HepG2 (cell line): ENCODE results near the gene NT5DC1. TPM values are rescaled to one million over a fixed set of nuclear protein-coding genes. Genes with fewer than 3 reads are reported as not detected.

Experiments used
- ATAD3A ChIP-seq: sonication (generic); formaldehyde crosslinking; IDR thresholded peaks from 2 replicates; pipeline ENCODE4 v1.4.0; 2020; ENCODE audit warnings: missing genetic modification reagents
- DPF2 ChIP-seq: sonication (generic); formaldehyde crosslinking; IDR thresholded peaks from 2 replicates; pipeline ENCODE4 v1.4.0; 2020; ENCODE audit warnings: mild to moderate bottlenecking, low read depth, missing genetic modification reagents, borderline replicate concordance
- FOXK1 ChIP-seq: sonication (generic); formaldehyde crosslinking; IDR thresholded peaks from 2 replicates; pipeline ENCODE4 v1.4.0; 2020; ENCODE audit warnings: low read depth, missing genetic modification reagents, borderline replicate concordance
- GTF3A ChIP-seq: sonication (generic); formaldehyde crosslinking; conservative IDR thresholded peaks from 2 replicates; pipeline ENCODE4 v1.4.0; 2020; ENCODE audit warnings: mild to moderate bottlenecking, missing genetic modification reagents
- HOXA7 ChIP-seq: sonication (generic); formaldehyde crosslinking; IDR thresholded peaks from 2 replicates; pipeline ENCODE4 v1.8.1; 2022; ENCODE audit warnings: mild to moderate bottlenecking, missing genetic modification reagents, moderate library complexity
- KDM2A ChIP-seq: sonication (generic); formaldehyde crosslinking; IDR thresholded peaks from 2 replicates; pipeline ENCODE4 v1.4.0; 2020; ENCODE audit warnings: low read depth, missing genetic modification reagents, borderline replicate concordance
- LCORL ChIP-seq, 2 experiments: fragments of 450-650 bp in 1 of 2; sonication (generic) in 1 of 2; formaldehyde crosslinking in 1 of 2; IDR thresholded peaks; 2 replicates each; pipeline versions ENCODE4 v1.5.0 to v1.6.1; 2017 to 2020; ENCODE audit warnings: antibody characterized with exemption in 1 of 2, missing genetic modification reagents in 1 of 2
- NKX3-1 ChIP-seq: sonication (generic); formaldehyde crosslinking; IDR thresholded peaks from 2 replicates; pipeline ENCODE4 v1.5.0; 2020; ENCODE audit warnings: missing genetic modification reagents
- RORA ChIP-seq: sonication (generic); formaldehyde crosslinking; IDR thresholded peaks from 2 replicates; pipeline ENCODE4 v1.5.0; 2020; ENCODE audit warnings: mild to moderate bottlenecking, missing genetic modification reagents, moderate library complexity
- SAFB2 ChIP-seq: sonication (generic); formaldehyde crosslinking; IDR thresholded peaks from 2 replicates; pipeline ENCODE4 v1.5.1; 2020; ENCODE audit warnings: missing genetic modification reagents, low read depth, mild to moderate bottlenecking, borderline replicate concordance
- SMARCE1 ChIP-seq: fragments of 450-650 bp; IDR thresholded peaks from 2 replicates; pipeline ENCODE4 v1.6.1; 2017; ENCODE audit warnings: borderline replicate concordance
- SMC3 ChIP-seq: IDR thresholded peaks from 2 replicates; pipeline ENCODE4 v1.6.1; 2011; ENCODE audit warnings: low read length, improper control_type of control experiment
- THAP11 ChIP-seq: IDR thresholded peaks from 2 replicates; pipeline ENCODE4 v1.6.1; 2016; ENCODE audit warnings: missing biosample characterization, missing genetic modification reagents
- ZNF317 ChIP-seq: sonication (generic); formaldehyde crosslinking; IDR thresholded peaks from 2 replicates; pipeline ENCODE4 v1.5.0; 2020; ENCODE audit warnings: mild to moderate bottlenecking, missing genetic modification reagents
- ZNF556 ChIP-seq: sonication (generic); formaldehyde crosslinking; IDR thresholded peaks from 2 replicates; pipeline ENCODE4 v1.4.0; 2020; ENCODE audit warnings: mild to moderate bottlenecking, missing genetic modification reagents, borderline replicate concordance
- ZNF75D ChIP-seq: sonication (generic); formaldehyde crosslinking; IDR thresholded peaks from 2 replicates; pipeline ENCODE4 v1.8.1; 2023; ENCODE audit warnings: missing genetic modification reagents, mild to moderate bottlenecking, borderline replicate concordance
- ZZZ3 ChIP-seq: sonication (generic); formaldehyde crosslinking; IDR thresholded peaks from 2 replicates; pipeline ENCODE4 v1.4.0; 2020; ENCODE audit warnings: missing genetic modification reagents, mild to moderate bottlenecking, borderline replicate concordance
- polyA plus RNA-seq, 8 experiments: library from polyadenylated mRNA; depleted of rRNA in 3 of 8; stranded (reverse) in 7 of 8; unstranded in 1 of 8; fragments of >200 nt; fragmentation: Illumina TruSeq in 4 of 8; extraction: Trizol in 4 of 8; gene quantifications; 2 replicates each; pipeline versions ENCODE4 v1.2.1 to v1.2.3, GENCODE V29; 2011 to 2016; ENCODE audit warnings: low read depth in 4 of 8, missing spikeins in 1 of 8, mixed read lengths in 1 of 8; ENCODE audit not compliant: insufficient read depth in 1 of 8
- total RNA-seq, 5 experiments: library from RNA; depleted of rRNA; stranded (reverse); fragments of >200 nt; fragmentation: Illumina TruSeq; extraction: Trizol; gene quantifications; 2 replicates each; pipeline ENCODE4 v1.2.3, GENCODE V29; 2016; ENCODE audit warnings: low read depth in 1 of 5
- TF ChIP-seq, protein P1 (sequence below): sonication (generic); formaldehyde crosslinking; conservative IDR thresholded peaks from 2 replicates; pipeline ENCODE4 v1.4.0; 2020; ENCODE audit warnings: missing genetic modification reagents
- TF ChIP-seq, protein P2 (sequence below): IDR thresholded peaks from 2 replicates; pipeline ENCODE4 v1.6.1; 2016; ENCODE audit warnings: control low read depth
- TF ChIP-seq, protein P3 (sequence below): sonication (generic); formaldehyde crosslinking; IDR thresholded peaks from 2 replicates; pipeline ENCODE4 v1.5.0; 2020; ENCODE audit warnings: mild to moderate bottlenecking, missing genetic modification reagents, moderate library complexity
- TF ChIP-seq, protein P4 (sequence below): sonication (generic); formaldehyde crosslinking; IDR thresholded peaks from 2 replicates; pipeline ENCODE4 v1.9.0; 2021; ENCODE audit warnings: missing genetic modification reagents, borderline replicate concordance
- TF ChIP-seq, protein P5 (sequence below): sonication (generic); formaldehyde crosslinking; IDR thresholded peaks from 2 replicates; pipeline ENCODE4 v1.8.1; 2023; ENCODE audit warnings: mild to moderate bottlenecking, missing genetic modification reagents, borderline replicate concordance
- TF ChIP-seq, protein P6 (sequence below): IDR thresholded peaks from 2 replicates; pipeline ENCODE4 v1.6.1; 2018; ENCODE audit warnings: missing genetic modification reagents, mild to moderate bottlenecking, missing compliant biosample characterization

Gene NT5DC1
- total and polyA plus RNA-seq, 2 of the 13 experiments (the other 11 are each of a cell fraction or from before 2014, with no cell fraction given), result 27.0 to 56.1 TPM

DNA sequence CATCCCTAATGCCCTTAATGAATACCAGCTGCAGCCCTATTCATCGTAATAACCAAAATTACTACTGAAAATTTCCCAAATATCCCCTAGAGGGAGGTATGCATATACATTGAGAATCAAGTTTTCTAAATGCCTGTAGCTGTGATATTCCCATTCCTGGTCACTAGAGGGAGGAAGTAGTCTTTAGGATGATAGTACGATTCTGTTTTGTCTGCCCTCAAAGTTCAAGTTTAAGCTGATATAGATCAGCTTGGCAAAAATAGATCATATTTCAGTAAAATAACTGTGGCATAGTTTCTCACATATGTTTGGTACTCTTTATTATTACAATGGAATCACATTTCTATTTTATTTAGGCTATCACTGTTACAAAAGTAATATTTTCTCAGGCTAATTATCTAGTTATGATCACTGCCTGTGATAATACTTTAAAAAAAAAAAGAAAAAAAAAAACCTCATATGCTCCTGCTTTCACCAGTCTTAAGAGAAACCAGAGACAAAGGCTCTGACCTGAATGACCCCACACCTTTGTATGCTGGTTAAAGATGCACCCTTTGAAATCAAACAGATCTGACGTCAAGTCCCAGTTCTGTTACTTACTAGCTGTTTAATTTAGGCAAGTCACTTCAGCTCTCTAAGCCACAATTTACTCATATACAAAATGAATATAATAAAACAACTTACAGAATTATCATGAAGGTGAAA is 168.1 kb downstream of the NT5DC1 start (continued):
- TF ChIP-seq, protein P1, sequence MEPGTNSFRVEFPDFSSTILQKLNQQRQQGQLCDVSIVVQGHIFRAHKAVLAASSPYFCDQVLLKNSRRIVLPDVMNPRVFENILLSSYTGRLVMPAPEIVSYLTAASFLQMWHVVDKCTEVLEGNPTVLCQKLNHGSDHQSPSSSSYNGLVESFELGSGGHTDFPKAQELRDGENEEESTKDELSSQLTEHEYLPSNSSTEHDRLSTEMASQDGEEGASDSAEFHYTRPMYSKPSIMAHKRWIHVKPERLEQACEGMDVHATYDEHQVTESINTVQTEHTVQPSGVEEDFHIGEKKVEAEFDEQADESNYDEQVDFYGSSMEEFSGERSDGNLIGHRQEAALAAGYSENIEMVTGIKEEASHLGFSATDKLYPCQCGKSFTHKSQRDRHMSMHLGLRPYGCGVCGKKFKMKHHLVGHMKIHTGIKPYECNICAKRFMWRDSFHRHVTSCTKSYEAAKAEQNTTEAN (CRISPR knock-in tag), result no peak
- TF ChIP-seq, protein P2, sequence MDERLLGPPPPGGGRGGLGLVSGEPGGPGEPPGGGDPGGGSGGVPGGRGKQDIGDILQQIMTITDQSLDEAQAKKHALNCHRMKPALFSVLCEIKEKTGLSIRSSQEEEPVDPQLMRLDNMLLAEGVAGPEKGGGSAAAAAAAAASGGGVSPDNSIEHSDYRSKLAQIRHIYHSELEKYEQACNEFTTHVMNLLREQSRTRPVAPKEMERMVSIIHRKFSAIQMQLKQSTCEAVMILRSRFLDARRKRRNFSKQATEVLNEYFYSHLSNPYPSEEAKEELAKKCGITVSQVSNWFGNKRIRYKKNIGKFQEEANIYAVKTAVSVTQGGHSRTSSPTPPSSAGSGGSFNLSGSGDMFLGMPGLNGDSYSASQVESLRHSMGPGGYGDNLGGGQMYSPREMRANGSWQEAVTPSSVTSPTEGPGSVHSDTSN (CRISPR knock-in tag), result no peak
- TF ChIP-seq DPF2, result no peak
- TF ChIP-seq THAP11, result peak; percentile 32; the same call in 1 of the 2 replicates
- peak; percentile 54; the same call in 1 of the 2 replicates for TF ChIP-seq LCORL (IDR thresholded peaks at IDR 0.05)
- TF ChIP-seq LCORL (CRISPR knock-in tag; IDR thresholded peaks at IDR 0.05), result peak; percentile 55
- TF ChIP-seq FOXK1 (CRISPR knock-in tag), result peak; percentile 43; the same call in 1 of the 2 replicates
- TF ChIP-seq, protein P3, sequence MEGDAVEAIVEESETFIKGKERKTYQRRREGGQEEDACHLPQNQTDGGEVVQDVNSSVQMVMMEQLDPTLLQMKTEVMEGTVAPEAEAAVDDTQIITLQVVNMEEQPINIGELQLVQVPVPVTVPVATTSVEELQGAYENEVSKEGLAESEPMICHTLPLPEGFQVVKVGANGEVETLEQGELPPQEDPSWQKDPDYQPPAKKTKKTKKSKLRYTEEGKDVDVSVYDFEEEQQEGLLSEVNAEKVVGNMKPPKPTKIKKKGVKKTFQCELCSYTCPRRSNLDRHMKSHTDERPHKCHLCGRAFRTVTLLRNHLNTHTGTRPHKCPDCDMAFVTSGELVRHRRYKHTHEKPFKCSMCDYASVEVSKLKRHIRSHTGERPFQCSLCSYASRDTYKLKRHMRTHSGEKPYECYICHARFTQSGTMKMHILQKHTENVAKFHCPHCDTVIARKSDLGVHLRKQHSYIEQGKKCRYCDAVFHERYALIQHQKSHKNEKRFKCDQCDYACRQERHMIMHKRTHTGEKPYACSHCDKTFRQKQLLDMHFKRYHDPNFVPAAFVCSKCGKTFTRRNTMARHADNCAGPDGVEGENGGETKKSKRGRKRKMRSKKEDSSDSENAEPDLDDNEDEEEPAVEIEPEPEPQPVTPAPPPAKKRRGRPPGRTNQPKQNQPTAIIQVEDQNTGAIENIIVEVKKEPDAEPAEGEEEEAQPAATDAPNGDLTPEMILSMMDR (CRISPR knock-in tag), result peak; percentile 86
- TF ChIP-seq SMC3, result peak; percentile 83
- TF ChIP-seq ZNF75D, result no peak
- TF ChIP-seq, protein P4, sequence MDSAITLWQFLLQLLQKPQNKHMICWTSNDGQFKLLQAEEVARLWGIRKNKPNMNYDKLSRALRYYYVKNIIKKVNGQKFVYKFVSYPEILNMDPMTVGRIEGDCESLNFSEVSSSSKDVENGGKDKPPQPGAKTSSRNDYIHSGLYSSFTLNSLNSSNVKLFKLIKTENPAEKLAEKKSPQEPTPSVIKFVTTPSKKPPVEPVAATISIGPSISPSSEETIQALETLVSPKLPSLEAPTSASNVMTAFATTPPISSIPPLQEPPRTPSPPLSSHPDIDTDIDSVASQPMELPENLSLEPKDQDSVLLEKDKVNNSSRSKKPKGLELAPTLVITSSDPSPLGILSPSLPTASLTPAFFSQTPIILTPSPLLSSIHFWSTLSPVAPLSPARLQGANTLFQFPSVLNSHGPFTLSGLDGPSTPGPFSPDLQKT (CRISPR knock-in tag), result no peak
- no peak for TF ChIP-seq SAFB2 (CRISPR knock-in tag)
- TF ChIP-seq NKX3-1 (CRISPR knock-in tag), result no peak
- no peak for TF ChIP-seq ZZZ3
- TF ChIP-seq ATAD3A, result no peak
- no peak for TF ChIP-seq ZNF317 (CRISPR knock-in tag)
- TF ChIP-seq, protein P5, sequence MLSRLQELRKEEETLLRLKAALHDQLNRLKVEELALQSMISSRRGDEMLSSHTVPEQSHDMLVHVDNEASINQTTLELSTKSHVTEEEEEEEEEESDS (CRISPR knock-in tag), result no peak
- TF ChIP-seq GTF3A, result no peak
- no peak for TF ChIP-seq HOXA7 (CRISPR knock-in tag)
- TF ChIP-seq SMARCE1, result no peak
- TF ChIP-seq KDM2A (CRISPR knock-in tag), result no peak
- no peak for TF ChIP-seq ZNF556 (CRISPR knock-in tag)
- TF ChIP-seq RORA (CRISPR knock-in tag), result no peak
- TF ChIP-seq, protein P6, sequence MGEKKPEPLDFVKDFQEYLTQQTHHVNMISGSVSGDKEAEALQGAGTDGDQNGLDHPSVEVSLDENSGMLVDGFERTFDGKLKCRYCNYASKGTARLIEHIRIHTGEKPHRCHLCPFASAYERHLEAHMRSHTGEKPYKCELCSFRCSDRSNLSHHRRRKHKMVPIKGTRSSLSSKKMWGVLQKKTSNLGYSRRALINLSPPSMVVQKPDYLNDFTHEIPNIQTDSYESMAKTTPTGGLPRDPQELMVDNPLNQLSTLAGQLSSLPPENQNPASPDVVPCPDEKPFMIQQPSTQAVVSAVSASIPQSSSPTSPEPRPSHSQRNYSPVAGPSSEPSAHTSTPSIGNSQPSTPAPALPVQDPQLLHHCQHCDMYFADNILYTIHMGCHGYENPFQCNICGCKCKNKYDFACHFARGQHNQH, result no peak
